Fibroblast of skin of scalp (primary cell): ENCODE results near the gene SCAPER.

Experiments
- DNase-seq: peaks from one replicate; pipeline ENCODE4 v3.0.0-alpha.2; 2013

SCAPER gene

DNA sequence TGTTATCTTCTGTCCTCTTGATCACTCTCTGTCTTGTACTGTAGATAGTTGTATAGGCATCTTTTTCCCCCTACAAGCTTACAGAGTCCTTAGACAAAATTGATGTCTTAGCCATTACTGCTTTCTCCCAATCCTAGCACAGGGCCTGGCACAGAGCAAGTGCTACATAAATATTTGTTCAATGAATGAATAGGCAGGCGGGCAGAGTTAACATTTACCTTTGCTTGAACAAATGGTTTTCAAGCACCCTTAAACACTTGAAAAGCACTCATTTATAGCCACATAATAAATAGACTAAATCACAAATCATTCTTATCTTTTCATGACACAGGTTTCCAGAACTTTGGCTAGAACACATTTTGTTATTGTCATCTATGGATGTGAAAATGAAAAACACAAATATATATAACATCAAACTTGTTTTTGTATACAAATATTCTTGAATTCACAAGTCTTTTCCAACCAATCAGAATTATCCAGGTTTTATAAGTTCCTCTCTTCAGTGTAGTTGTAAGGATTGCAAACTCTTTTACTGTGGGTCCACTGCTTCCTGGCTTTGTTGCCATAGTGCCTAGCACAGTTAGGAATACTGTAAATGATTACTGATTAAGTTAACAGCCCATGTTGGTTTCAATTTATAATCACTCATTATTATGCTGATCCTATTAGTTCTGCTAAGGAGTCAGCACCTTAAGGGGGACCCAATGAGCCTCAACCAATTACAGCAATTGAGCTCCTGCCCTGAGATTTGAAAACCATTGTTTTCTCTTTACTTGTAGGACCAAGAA is 506.6 kb downstream of the SCAPER start:
- DNase-seq = no peak

DNA sequence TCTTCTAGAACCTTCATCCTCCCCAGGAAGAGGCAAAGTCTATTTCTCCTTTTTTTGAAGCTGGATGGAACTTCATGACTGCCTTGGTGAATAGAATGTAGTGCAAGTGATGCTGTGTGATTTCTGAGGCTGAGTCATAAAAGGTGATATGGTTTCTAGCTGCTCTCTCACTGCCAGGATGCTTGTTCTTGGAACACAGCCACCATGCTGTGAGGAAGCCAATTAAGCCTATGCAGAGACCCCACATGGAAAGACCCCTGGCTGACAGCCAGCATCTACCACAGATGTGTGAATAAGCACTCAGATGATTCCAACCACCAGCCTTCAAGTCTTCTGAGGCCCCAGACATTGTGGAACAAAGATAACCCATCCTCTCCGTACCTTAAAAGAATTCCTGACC is 511.5 kb downstream of the SCAPER start:
- peak; percentile 34 for DNase-seq

- DNase-seq = peak; percentile 12
Observed at GRCh38 chr15:76391847-76392246, 513.3 kb downstream of the SCAPER start.

GRCh38 chr15:76391309-76391708 is 513.8 kb downstream of the SCAPER start:
- DNase-seq = no peak

- DNase-seq = no peak
Observed at GRCh38 chr15:76390571-76390970, 514.6 kb downstream of the SCAPER start.

DNA sequence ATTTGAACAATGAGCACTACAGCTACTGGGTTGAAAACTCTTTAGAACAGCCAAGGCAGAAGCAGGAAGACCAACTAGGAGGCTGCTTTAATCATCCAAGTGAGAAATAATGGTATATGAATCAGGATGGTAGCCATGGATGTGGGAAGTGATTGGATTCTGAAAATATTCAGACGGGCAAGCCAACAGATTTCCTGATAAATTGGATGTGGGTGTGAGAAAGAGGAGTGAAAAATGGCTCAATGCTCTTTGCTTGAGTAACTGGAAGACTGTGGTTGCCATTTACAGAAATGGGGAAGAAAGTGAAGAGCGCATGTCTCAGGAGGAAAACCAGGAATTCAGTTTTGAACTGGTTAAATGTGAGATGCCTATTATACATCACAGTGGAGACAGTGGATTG is 518.2 kb downstream of the SCAPER start:
- DNase-seq = no peak

DNA sequence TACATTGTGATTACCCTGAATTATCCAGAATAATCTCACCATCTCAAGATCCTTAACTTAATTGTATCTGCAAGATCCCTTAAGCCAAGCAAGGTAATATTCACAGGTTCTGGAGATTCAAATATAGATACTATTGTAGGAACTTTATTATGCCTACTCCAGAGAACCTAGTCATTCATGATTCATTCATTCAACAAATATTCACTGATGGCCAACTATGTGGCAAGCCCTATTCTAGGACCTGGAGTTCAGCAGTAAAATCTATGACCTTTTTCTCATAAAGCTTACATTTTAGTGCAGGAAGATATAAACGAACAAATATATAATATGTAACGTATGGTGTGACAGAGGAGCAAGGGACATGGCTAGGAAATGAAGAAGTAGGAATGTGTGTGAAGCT is 519.0 kb downstream of the SCAPER start:
- DNase-seq = no peak

GRCh38 chr15:76384409-76384808 is 520.7 kb downstream of the SCAPER start:
- DNase-seq = no peak

- DNase-seq = no peak
Observed at GRCh38 chr15:76382987-76383728, 522.0 kb downstream of the SCAPER start.

DNA sequence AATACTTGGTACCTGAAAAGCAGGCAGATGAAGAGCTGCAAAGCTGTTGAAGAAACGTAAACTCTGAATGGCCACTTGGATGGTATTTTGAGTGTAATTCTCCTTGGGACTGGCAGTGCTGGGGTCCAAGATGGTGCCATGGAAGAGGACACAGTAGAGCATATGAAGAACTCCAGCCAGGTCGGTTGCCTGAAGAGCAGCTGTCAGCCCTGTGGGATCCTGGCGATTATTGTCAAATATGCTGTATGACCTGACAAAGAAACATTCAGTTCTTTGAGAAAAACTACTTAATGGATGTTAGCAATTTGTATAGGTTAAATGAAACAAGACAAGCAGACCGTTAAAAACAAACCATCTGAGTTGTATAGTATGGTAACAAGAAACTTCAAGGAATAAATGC is 523.8 kb downstream of the SCAPER start:
- DNase-seq = no peak

DNA sequence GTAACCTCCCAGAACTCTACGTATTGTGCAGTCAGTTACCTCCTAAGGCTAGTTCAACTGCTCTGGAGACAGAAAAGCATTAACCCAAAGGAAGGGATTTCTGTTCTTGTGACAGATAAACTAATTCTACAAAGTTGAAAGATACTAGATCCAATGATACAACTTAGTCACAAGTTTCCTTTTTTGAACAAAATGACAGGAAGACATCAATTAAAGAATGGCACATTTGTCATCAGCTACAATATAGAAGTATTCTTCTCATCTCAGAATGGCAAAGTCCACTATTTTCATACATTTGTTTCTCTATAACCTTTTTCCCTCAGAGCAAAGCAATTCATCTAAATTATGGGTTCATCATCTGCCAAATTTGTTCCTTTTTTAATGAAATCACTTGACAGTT is 524.9 kb downstream of the SCAPER start:
- DNase-seq = no peak

DNA sequence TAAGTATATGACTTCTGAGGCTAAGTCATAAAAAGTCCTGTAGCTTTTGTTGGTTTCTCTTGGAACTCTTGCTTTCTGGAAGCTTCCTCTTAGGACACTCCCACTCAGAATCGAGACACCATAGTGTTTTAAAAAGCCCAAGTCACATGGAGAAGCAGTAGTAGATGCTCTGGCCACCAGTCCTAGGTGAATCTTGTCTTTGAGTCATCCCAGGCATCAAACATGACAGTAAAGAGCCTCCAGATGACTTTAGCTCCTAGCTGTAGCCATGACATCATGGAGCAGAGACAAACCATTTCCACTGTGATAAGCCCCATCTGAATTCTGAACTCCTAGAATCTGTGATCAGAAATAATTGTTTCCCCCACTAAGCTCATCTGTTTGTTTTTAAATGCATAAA is 526.4 kb downstream of the SCAPER start:
- DNase-seq = no peak

DNA sequence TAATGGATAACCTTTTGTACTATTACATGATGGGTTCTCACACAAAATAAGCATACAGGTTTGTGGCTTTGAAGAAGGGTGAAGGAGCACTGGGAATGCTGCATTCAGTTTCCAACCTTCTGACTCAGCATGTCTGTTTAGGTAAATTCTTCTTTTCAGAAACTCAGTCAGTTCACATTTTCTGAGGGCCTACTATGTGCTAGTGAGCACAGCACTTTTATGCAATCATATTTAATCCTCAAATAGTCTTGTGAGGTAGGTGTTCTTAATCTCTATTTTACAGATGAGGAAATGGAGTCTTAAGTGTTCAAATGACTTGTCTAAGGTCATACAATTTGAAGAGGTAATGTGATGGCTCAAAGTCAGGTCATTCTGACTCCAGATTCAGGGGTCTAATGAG is 527.4 kb downstream of the SCAPER start:
- no peak for DNase-seq

DNA sequence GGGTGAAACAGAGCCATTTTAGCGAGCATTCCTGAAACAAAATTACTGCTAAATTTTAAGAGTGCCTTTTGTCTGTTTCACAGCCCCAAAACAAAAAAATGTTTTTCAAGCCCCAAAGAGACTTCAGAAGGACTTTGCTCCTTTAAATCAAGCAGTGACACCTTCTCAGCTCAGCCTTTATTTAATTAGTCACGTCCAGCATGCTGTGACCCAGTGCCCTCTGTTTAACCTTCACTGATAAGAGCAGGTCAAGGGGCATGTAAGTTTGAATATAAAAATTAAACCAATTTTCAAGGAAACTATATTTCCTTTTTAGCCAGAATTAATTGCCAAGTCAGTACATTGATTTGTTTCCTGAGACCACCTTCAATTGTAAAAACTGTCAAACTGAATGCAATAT is 527.9 kb downstream of the SCAPER start:
- no peak for DNase-seq

DNA sequence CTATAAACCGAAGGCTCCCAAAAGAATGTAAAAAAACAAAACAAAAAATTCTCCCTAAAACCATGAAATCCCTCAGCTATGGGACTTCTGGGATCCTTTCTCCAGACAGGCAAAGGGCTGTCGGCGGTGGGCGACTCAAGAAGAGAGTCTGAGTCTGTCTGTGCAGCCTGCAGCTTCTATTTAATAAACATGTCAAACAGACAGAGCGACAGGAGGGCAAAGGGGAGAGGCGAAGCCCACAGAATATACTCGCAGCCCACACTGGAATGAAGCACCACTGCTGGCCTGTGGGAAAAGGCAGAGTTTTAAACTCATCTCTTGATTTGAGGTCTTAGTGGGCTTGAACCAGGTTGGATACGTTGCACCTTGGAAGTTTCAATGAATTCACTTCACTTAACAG is 528.3 kb downstream of the SCAPER start:
- DNase-seq = no peak

DNA sequence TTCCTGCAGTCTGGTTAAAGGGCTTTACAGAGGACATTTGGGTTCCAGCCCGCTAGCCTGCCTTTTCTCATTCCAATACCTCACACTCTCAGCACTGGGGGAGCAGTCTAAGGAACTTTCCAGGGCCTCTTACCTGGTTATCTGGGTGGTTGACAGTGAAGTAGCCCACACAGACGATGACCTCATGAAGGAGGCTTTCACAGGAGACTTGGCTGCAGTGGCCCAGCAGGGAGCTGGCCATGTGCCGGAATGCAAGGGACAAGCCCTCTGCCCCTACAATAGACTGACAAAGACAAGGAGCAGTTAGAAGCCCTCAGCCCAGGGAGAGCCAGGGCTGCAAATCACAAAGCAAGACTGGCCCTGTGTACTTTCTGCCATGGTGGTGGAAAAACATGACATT is 529.1 kb downstream of the SCAPER start:
- DNase-seq = no peak

DNA sequence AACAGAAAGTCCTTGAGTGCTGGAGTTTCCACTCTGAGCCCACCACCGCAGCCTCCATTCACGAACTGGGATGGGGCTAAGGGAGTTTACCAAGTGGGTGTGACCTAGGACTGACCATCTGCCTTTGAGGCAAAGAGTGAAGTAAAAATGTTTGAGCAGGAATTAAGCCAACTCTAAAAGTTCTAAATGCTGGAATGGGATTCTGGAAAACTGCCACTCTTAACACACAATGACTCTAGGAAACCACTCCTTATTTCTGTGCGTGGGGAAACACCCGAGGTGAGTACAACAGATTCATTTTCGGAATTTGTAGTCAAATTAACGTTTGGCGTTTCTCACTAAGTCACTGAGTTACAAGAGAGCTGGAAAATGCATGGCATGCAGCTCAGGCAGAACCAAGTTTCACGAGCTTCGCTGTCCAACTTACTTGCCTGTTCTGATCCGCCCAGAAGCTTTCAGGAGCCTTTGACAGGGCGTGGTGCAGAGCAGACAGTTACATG is 537.0 kb downstream of the SCAPER start:
- DNase-seq = no peak

GRCh38 chr15:76366714-76367113 is 538.4 kb downstream of the SCAPER start:
- no peak for DNase-seq

- no peak for DNase-seq
Observed at GRCh38 chr15:76363251-76363650, 541.9 kb downstream of the SCAPER start.

DNA sequence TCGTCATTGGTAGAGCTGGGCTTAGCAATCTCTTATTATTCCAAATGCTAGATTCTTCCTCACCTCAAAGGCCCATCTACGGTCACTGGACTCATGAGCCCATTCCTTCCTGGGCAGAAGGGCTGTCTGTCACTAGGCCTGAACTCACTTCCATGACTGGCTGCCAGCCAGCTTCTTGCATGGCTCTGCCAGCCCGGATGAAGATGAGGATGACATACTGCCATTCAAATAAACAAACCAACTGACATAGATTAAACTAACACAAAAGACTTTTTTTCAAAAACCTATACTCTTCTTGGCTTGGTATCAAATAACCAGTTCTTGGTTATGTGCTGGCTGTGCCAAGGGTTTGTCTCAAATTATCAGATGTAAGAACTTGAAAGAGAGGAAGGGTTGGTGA is 544.7 kb downstream of the SCAPER start:
- no peak for DNase-seq

- DNase-seq = no peak
Observed at GRCh38 chr15:76359152-76359551, 546.0 kb downstream of the SCAPER start.

- DNase-seq = no peak
Observed at GRCh38 chr15:76358453-76358852, 546.7 kb downstream of the SCAPER start.

- DNase-seq = no peak
Observed at GRCh38 chr15:76354823-76355440, 550.2 kb downstream of the SCAPER start.

DNA sequence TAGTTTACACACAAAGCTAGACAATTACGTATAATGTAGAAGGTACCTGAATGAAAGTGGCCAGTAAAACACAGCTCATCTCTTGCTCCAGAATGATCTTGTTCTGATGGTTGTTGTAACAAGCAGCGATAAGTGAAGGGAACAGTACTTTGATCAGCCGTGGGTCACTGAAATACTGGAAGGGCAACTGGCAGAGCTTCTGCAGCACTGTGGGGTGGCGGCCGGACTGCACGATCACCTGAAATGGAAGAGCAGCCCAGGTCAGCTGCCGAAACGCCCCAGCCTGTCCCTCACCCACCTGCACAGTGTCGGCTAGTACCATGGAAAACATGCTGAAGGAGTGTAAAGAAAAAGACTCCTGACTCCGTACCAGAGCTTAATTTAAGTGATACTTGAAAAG is 551.2 kb downstream of the SCAPER start:
- DNase-seq = no peak
